Gastrocnemius medialis (tissue), 4 donors: ENCODE data around the gene NID1. TPM values are rescaled to one million over a fixed set of nuclear protein-coding genes. Genes with fewer than 3 reads are reported as not detected.
A peak's percentile ranks its signal among the peaks of the same experiment; 100 is the strongest.

Source experiments
- ATAC-seq, 2 donors: fragments of 150-250 bp; one replicate each; pipeline ENCODE4 v1.9.1; 2016
- DNase-seq, 2 donors: peaks; one replicate each; pipeline ENCODE4 v3.0.0-alpha.2; 2019
- H3K27ac ChIP-seq, 4 donors: fragments of 200-600 bp; sonication (generic); 1 replicate in 1 of 4; 2 replicates in 3 of 4; pipeline ENCODE4 v1.5.1; 2016 to 2018; ENCODE audit warnings: mild to moderate bottlenecking in 2 of 4, moderate library complexity in 1 of 4
- H3K27me3 ChIP-seq, 3 donors: fragments of 200-600 bp; sonication (generic) in 2 of 3; 1 replicate in 1 of 3; 2 replicates in 2 of 3; pipeline versions ENCODE4 v1.5.1 to v1.6.0; 2016 to 2019; ENCODE audit warnings: mild to moderate bottlenecking in 1 of 3, moderate library complexity in 1 of 3
- H3K36me3 ChIP-seq, 2 donors: fragments of 200-600 bp; sonication (generic) in 1 of 2; one replicate each; pipeline ENCODE4 v1.5.1; 2017 to 2018
- H3K4me1 ChIP-seq, 2 donors: fragments of 200-600 bp; sonication (generic) in 1 of 2; one replicate each; pipeline ENCODE4 v1.5.1; 2016 to 2017; ENCODE audit warnings: mild to moderate bottlenecking in 2 of 2
- H3K4me3 ChIP-seq, 4 donors: fragments of 200-600 bp; sonication (generic) in 3 of 4; 1 replicate in 1 of 4; 2 replicates in 3 of 4; pipeline ENCODE4 v1.5.1; 2016 to 2019; ENCODE audit warnings: mild to moderate bottlenecking in 2 of 4
- H3K9me3 ChIP-seq, 3 donors: fragments of 200-600 bp; sonication (generic) in 2 of 3; 1 replicate in 1 of 3; 2 replicates in 2 of 3; pipeline ENCODE4 v1.5.1; 2016 to 2019
- POLR2A ChIP-seq, 2 donors: fragments of 450-650 bp; IDR thresholded peaks; one replicate each; pipeline ENCODE4 v1.6.1; 2017; ENCODE audit warnings: antibody characterized with exemption in 2 of 2, mild to moderate bottlenecking in 2 of 2, moderate library complexity in 2 of 2
- in situ Hi-C, 4 donors: fragments of 200-750 bp; cut with MboI; loops; one replicate each; pipeline versions ENCODE4 v1.15.0 to v1.8.0; 2017; ENCODE audit warnings: low sequenced_read_pairs in 4 of 4
- intact Hi-C: fragments of 100-400 bp; cut with DNase I; formaldehyde crosslinking; loops from one replicate; pipeline ENCODE4 v1.15.1; 2023; ENCODE audit warnings: low total_unique reads
- total RNA-seq, 4 donors: library from RNA; depleted of rRNA; stranded (reverse); fragments of >200 nt; gene quantifications; one replicate each; pipeline versions ENCODE4 v1.1.0 to v1.2.3, GENCODE V29; 2016
- TF ChIP-seq, protein P1 (sequence below), 5 experiments: fragments of 450-650 bp in 3 of 5; fragments of 200-600 bp in 2 of 5; sonication (generic) in 2 of 5; IDR thresholded peaks in 4 of 5; conservative IDR thresholded peaks in 1 of 5; 1 replicate in 4 of 5; 2 replicates in 1 of 5; pipeline ENCODE4 v1.5.1; 2016 to 2019; ENCODE audit warnings: antibody characterized with exemption in 5 of 5, mild to moderate bottlenecking in 3 of 5, moderate library complexity in 3 of 5

NID1 gene
- total RNA-seq, 4 donors from 2014 or later = 33.7 to 79.0 (median 51.7) TPM

DNA sequence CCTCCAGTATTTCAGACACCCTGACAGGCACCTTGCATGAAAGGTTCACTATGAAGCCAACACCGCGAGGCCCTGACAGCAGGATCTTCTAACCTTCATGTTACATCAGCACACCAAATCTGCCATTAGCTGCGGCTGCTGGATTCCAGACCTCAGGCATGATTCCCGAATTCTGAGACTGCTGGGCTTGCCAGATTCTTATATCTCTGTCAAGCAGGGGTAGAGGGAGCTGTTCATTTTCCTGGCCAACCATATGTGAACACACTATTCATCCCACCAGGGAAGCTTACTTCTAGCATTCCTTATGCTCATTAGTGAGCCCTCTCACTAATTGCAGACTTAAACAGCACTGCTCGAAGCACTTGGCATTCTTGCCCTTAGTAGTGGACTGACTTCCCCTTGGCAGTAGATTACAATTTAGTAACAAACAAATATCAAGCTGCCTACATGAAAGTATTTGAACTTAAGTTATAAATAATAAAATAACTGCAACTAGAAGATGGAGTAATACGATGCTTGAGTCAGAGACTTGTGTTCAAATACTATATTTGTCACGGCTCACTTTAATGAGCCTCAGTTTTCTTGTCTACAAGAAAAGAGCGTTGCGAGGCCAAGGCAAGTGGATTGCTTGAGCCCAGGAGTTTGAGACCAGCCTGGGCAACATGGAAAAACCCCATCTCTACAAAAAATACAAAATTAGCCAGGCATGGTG, 43.3 kb downstream of the NID1 start:
- in situ Hi-C loops (no loop called here), intact Hi-C loops (no loop called here)
- H3K9me3 ChIP-seq = no peaks in the 10 kb centered on the region
- DNase-seq = no peak
- no peaks in the 10 kb centered on the region for H3K27me3 ChIP-seq
- no peaks in the 10 kb centered on the region for H3K36me3 ChIP-seq
- TF ChIP-seq, protein P1, sequence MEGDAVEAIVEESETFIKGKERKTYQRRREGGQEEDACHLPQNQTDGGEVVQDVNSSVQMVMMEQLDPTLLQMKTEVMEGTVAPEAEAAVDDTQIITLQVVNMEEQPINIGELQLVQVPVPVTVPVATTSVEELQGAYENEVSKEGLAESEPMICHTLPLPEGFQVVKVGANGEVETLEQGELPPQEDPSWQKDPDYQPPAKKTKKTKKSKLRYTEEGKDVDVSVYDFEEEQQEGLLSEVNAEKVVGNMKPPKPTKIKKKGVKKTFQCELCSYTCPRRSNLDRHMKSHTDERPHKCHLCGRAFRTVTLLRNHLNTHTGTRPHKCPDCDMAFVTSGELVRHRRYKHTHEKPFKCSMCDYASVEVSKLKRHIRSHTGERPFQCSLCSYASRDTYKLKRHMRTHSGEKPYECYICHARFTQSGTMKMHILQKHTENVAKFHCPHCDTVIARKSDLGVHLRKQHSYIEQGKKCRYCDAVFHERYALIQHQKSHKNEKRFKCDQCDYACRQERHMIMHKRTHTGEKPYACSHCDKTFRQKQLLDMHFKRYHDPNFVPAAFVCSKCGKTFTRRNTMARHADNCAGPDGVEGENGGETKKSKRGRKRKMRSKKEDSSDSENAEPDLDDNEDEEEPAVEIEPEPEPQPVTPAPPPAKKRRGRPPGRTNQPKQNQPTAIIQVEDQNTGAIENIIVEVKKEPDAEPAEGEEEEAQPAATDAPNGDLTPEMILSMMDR (IDR thresholded peaks at IDR 0.05 in 4 of 5, conservative IDR thresholded peaks at IDR 0.05 in 1 of 5) = no peak
- TF ChIP-seq POLR2A (IDR thresholded peaks at IDR 0.05) = no peak
- peak overlapping the region; percentile 72 to 79 (median 76) for H3K27ac ChIP-seq
- no peak overlapping the region for H3K4me3 ChIP-seq
- ATAC-seq = no peak
- peaks cover 8 to 23% of the 10 kb centered on the region in 2 donors for H3K4me1 ChIP-seq

DNA sequence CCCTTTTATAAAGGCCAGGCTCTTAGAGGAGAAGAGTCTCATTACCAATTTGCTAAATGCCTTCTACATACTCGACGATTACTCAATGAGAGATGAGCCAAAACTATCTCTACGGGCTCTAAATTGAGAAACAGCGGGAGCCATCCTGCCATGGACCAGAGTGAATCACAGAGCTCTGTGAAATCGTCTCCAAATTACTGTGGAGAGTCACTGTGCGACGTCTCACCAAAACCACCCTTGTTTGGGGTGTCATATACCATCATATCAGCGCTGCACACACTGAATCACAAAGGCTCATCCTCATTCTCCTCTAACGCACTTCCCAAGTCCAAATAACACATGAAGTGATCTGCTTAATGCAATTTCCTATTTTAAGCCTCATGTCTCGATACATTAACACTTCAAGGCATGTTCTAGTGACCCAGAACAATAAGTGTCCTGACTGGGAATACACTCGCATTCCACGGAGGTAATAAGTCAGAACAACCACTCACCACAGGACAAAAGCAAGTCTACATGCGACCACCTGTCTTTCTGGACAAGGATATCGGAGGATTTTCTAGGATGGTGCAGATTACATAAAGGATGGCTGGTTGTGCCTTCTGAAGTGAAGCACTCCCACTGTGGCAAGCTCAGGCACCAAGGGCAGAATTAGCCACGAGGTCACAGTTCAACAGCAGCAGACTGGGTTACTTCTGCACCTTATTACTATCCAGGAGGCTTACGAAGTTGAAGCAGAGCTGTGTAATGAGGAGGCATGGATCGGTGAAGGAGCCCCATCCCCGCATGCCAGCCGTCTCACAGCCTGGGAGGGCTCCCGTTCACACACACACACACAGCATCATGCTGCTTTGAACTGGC, 44.3 kb downstream of the NID1 start:
- H3K4me1 ChIP-seq = peaks cover 10 to 26% of the 10 kb centered on the region in 2 donors
- H3K9me3 ChIP-seq = no peaks in the 10 kb centered on the region
- H3K27me3 ChIP-seq = no peaks in the 10 kb centered on the region
- peak overlapping the region; percentile 72 to 79 (median 76) for H3K27ac ChIP-seq
- H3K36me3 ChIP-seq = no peaks in the 10 kb centered on the region
- DNase-seq (peak; percentile 26 to 64), ATAC-seq (peak; percentile 20 to 38)
- in situ Hi-C loops (no loop called here), intact Hi-C loops (no loop called here)
- TF ChIP-seq, protein P1 (IDR thresholded peaks at IDR 0.05 in 4 of 5, conservative IDR thresholded peaks at IDR 0.05 in 1 of 5) = no peak
- TF ChIP-seq POLR2A (IDR thresholded peaks at IDR 0.05) = peak in 1 of 2 donors; percentile 44
- no peak overlapping the region for H3K4me3 ChIP-seq

DNA sequence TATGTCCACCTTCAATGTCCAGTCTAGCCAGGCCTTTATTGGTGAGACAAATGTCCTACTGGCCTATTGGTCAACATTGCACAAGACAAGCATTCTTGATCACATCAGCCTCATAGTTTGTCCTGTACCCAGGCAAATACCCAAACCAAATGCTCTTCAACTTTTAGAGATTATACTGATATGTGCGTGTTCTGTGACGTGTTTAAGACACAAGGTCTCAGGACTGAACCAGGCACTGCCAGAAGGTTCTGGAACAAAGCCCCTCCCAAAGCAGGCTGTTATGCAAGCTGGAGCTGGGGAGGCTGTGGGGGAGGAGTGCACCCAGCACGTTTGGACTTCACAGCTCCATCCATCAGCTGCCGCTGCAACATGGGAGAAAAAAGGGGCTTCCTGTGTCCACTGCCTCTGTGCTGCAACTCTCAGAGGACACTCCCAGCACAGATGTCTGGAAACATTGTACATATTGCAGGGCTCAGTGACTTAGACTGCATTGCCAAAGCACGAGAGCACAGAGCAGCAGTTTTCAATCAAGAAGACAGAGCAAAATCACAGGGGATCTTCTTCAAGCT, 45.9 kb downstream of the NID1 start:
- intact Hi-C loops = loop anchor here (5.0 kb wide), 2 partner anchors 37 to 48 kb away; partner anchors contain the start of gene NID1
- peaks cover 0 to 3% of the 10 kb centered on the region in 2 donors for H3K36me3 ChIP-seq
- in situ Hi-C loops = no loop called here
- no peaks in the 10 kb centered on the region for H3K27me3 ChIP-seq
- DNase-seq = peak; percentile 76 to 89
- TF ChIP-seq, protein P1 (IDR thresholded peaks at IDR 0.05 in 4 of 5, conservative IDR thresholded peaks at IDR 0.05 in 1 of 5) = no peak
- TF ChIP-seq POLR2A (IDR thresholded peaks at IDR 0.05) = peak in 1 of 2 donors; percentile 8
- no peaks in the 10 kb centered on the region for H3K9me3 ChIP-seq
- peak; percentile 72 to 75 for ATAC-seq
- peak overlapping the region; percentile 78 to 87 (median 83) for H3K27ac ChIP-seq
- H3K4me1 ChIP-seq = peaks cover 10 to 26% of the 10 kb centered on the region in 2 donors
- H3K4me3 ChIP-seq = no peak overlapping the region

DNA sequence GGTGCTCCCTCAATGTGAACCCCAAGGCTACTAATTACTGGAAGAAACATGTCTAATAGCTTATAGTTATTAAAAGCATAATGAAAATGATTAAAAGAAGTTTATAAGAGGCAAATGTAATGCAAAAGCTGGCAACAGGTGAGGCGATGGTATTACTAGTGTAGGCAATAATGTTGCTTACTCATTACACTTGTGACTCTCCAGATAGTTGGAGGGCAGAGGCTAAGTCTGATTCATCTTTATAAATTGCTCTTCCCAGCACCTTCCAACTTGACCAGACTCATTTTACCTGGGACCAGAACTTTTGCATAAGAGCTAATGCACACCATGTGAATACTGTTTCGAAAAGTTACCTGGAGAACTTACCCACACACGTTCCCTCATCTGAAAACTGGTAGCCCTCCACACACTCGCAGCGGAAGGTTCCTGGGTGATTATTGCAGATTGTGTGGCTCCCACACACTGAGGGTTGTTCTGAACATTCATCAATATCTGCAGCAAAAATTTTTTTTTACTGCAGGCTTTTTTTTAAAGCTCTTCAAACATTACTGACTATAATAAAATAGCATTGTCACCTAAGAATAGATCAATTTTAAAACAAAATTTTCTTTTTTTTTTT, 48.0 kb downstream of the NID1 start:
- DNase-seq (no peak), ATAC-seq (no peak)
- H3K4me1 ChIP-seq = peaks cover 10 to 25% of the 10 kb centered on the region in 2 donors
- no peaks in the 10 kb centered on the region for H3K9me3 ChIP-seq
- intact Hi-C loops = loop anchor here (5.0 kb wide), 2 partner anchors 35 to 50 kb away; partner anchors contain the start of gene NID1
- peaks cover 0 to 4% of the 10 kb centered on the region in 2 donors for H3K36me3 ChIP-seq
- no peaks in the 10 kb centered on the region for H3K27me3 ChIP-seq
- TF ChIP-seq POLR2A (IDR thresholded peaks at IDR 0.05) = no peak
- TF ChIP-seq, protein P1 (IDR thresholded peaks at IDR 0.05 in 4 of 5, conservative IDR thresholded peaks at IDR 0.05 in 1 of 5) = no peak
- no peak overlapping the region for H3K4me3 ChIP-seq
- peak overlapping the region; percentile 78 to 87 (median 83) for H3K27ac ChIP-seq
- in situ Hi-C loops = no loop called here
